Measurements from ENCODE around the gene RAPGEF4.

Gene RAPGEF4

GRCh38 chr2:173051463-173052215 is 316.0 kb downstream of the RAPGEF4 start:
- Histone ChIP-seq H3K4me1 (ENCODE audit: control insufficient read depth in 2 of 2, insufficient read depth in 2 of 2, low read length in 2 of 2) (peaks cover 0 to 12% of the 10 kb centered on the region in 2 donors), H3K9me3 (ENCODE audit: control insufficient read depth in 2 of 2, low read length in 2 of 2) (no peaks in the 10 kb centered on the region), H3K36me3 (ENCODE audit: control insufficient read depth in 2 of 2, insufficient read depth in 2 of 2, low read length in 2 of 2) (no peaks in the 10 kb centered on the region), H3K9ac (ENCODE audit: low read depth in 1 of 2, low read length in 2 of 2) (no peak overlapping the region), H3K27me3 (ENCODE audit: control insufficient read depth in 2 of 2, insufficient read depth in 2 of 2, low read length in 2 of 2) (no peaks in the 10 kb centered on the region), H3K4me3 (ENCODE audit: low read length in 2 of 2) (no peak overlapping the region), H3K27ac (ENCODE audit: low read depth in 2 of 2, low read length in 2 of 2) (no peak overlapping the region)

- Histone ChIP-seq H3K27ac (ENCODE audit: low read depth in 2 of 2, low read length in 2 of 2) (no peak overlapping the region), H3K36me3 (ENCODE audit: control insufficient read depth in 2 of 2, insufficient read depth in 2 of 2, low read length in 2 of 2) (no peaks in the 10 kb centered on the region), H3K4me3 (ENCODE audit: low read length in 2 of 2) (no peak overlapping the region), H3K9me3 (ENCODE audit: control insufficient read depth in 2 of 2, low read length in 2 of 2) (no peaks in the 10 kb centered on the region), H3K4me1 (ENCODE audit: control insufficient read depth in 2 of 2, insufficient read depth in 2 of 2, low read length in 2 of 2) (peaks cover 0 to 12% of the 10 kb centered on the region in 2 donors), H3K9ac (ENCODE audit: low read depth in 1 of 2, low read length in 2 of 2) (no peak overlapping the region), H3K27me3 (ENCODE audit: control insufficient read depth in 2 of 2, insufficient read depth in 2 of 2, low read length in 2 of 2) (no peaks in the 10 kb centered on the region)
Measured at GRCh38 chr2:173053043-173053699, 317.5 kb downstream of the RAPGEF4 start.

GRCh38 chr2:173054466-173054865 is 318.8 kb downstream of the RAPGEF4 start:
- Histone ChIP-seq H3K27ac (ENCODE audit: low read depth in 2 of 2, low read length in 2 of 2) (no peak overlapping the region), H3K9ac (ENCODE audit: low read depth in 1 of 2, low read length in 2 of 2) (no peak overlapping the region), H3K9me3 (ENCODE audit: control insufficient read depth in 2 of 2, low read length in 2 of 2) (no peaks in the 10 kb centered on the region), H3K36me3 (ENCODE audit: control insufficient read depth in 2 of 2, insufficient read depth in 2 of 2, low read length in 2 of 2) (no peaks in the 10 kb centered on the region), H3K4me3 (ENCODE audit: low read length in 2 of 2) (no peak overlapping the region), H3K4me1 (ENCODE audit: control insufficient read depth in 2 of 2, insufficient read depth in 2 of 2, low read length in 2 of 2) (peaks cover 0 to 8% of the 10 kb centered on the region in 2 donors), H3K27me3 (ENCODE audit: control insufficient read depth in 2 of 2, insufficient read depth in 2 of 2, low read length in 2 of 2) (no peaks in the 10 kb centered on the region)

GRCh38 chr2:173056705-173057364 is 321.2 kb downstream of the RAPGEF4 start:
- no peaks in the 10 kb centered on the region for H3K27me3 ChIP-seq (ENCODE audit: control insufficient read depth in 2 of 2, insufficient read depth in 2 of 2, low read length in 2 of 2)
- H3K36me3 ChIP-seq (ENCODE audit: control insufficient read depth in 2 of 2, insufficient read depth in 2 of 2, low read length in 2 of 2) = no peaks in the 10 kb centered on the region
- H3K9ac ChIP-seq (ENCODE audit: low read depth in 1 of 2, low read length in 2 of 2) = no peak overlapping the region
- no peak overlapping the region for H3K4me3 ChIP-seq (ENCODE audit: low read length in 2 of 2)
- no peaks in the 10 kb centered on the region for H3K4me1 ChIP-seq (ENCODE audit: control insufficient read depth in 2 of 2, insufficient read depth in 2 of 2, low read length in 2 of 2)
- no peak overlapping the region for H3K27ac ChIP-seq (ENCODE audit: low read depth in 2 of 2, low read length in 2 of 2)
- H3K9me3 ChIP-seq (ENCODE audit: control insufficient read depth in 2 of 2, low read length in 2 of 2) = no peaks in the 10 kb centered on the region

GRCh38 chr2:173058097-173058496 is 322.5 kb downstream of the RAPGEF4 start:
- Histone ChIP-seq H3K27ac (ENCODE audit: low read depth in 2 of 2, low read length in 2 of 2) (no peak overlapping the region), H3K9ac (ENCODE audit: low read depth in 1 of 2, low read length in 2 of 2) (no peak overlapping the region), H3K4me3 (ENCODE audit: low read length in 2 of 2) (no peak overlapping the region), H3K27me3 (ENCODE audit: control insufficient read depth in 2 of 2, insufficient read depth in 2 of 2, low read length in 2 of 2) (no peaks in the 10 kb centered on the region), H3K36me3 (ENCODE audit: control insufficient read depth in 2 of 2, insufficient read depth in 2 of 2, low read length in 2 of 2) (no peaks in the 10 kb centered on the region), H3K4me1 (ENCODE audit: control insufficient read depth in 2 of 2, insufficient read depth in 2 of 2, low read length in 2 of 2) (no peaks in the 10 kb centered on the region), H3K9me3 (ENCODE audit: control insufficient read depth in 2 of 2, low read length in 2 of 2) (no peaks in the 10 kb centered on the region)

GRCh38 chr2:173058673-173059072 is 323.0 kb downstream of the RAPGEF4 start:
- H3K9ac ChIP-seq (ENCODE audit: low read depth in 1 of 2, low read length in 2 of 2) = no peak overlapping the region
- no peaks in the 10 kb centered on the region for H3K4me1 ChIP-seq (ENCODE audit: control insufficient read depth in 2 of 2, insufficient read depth in 2 of 2, low read length in 2 of 2)
- H3K27me3 ChIP-seq (ENCODE audit: control insufficient read depth in 2 of 2, insufficient read depth in 2 of 2, low read length in 2 of 2) = no peaks in the 10 kb centered on the region
- H3K36me3 ChIP-seq (ENCODE audit: control insufficient read depth in 2 of 2, insufficient read depth in 2 of 2, low read length in 2 of 2) = no peaks in the 10 kb centered on the region
- no peak overlapping the region for H3K4me3 ChIP-seq (ENCODE audit: low read length in 2 of 2)
- H3K9me3 ChIP-seq (ENCODE audit: control insufficient read depth in 2 of 2, low read length in 2 of 2) = no peaks in the 10 kb centered on the region
- no peak overlapping the region for H3K27ac ChIP-seq (ENCODE audit: low read depth in 2 of 2, low read length in 2 of 2)

GRCh38 chr2:173059292-173059691 is 323.6 kb downstream of the RAPGEF4 start:
- no peak overlapping the region for H3K9ac ChIP-seq (ENCODE audit: low read depth in 1 of 2, low read length in 2 of 2)
- no peaks in the 10 kb centered on the region for H3K9me3 ChIP-seq (ENCODE audit: control insufficient read depth in 2 of 2, low read length in 2 of 2)
- H3K36me3 ChIP-seq (ENCODE audit: control insufficient read depth in 2 of 2, insufficient read depth in 2 of 2, low read length in 2 of 2) = no peaks in the 10 kb centered on the region
- no peaks in the 10 kb centered on the region for H3K4me1 ChIP-seq (ENCODE audit: control insufficient read depth in 2 of 2, insufficient read depth in 2 of 2, low read length in 2 of 2)
- no peak overlapping the region for H3K27ac ChIP-seq (ENCODE audit: low read depth in 2 of 2, low read length in 2 of 2)
- no peak overlapping the region for H3K4me3 ChIP-seq (ENCODE audit: low read length in 2 of 2)
- H3K27me3 ChIP-seq (ENCODE audit: control insufficient read depth in 2 of 2, insufficient read depth in 2 of 2, low read length in 2 of 2) = no peaks in the 10 kb centered on the region

GRCh38 chr2:173059971-173060461 is 324.4 kb downstream of the RAPGEF4 start:
- no peaks in the 10 kb centered on the region for H3K4me1 ChIP-seq (ENCODE audit: control insufficient read depth in 2 of 2, insufficient read depth in 2 of 2, low read length in 2 of 2)
- no peaks in the 10 kb centered on the region for H3K9me3 ChIP-seq (ENCODE audit: control insufficient read depth in 2 of 2, low read length in 2 of 2)
- no peak overlapping the region for H3K27ac ChIP-seq (ENCODE audit: low read depth in 2 of 2, low read length in 2 of 2)
- H3K36me3 ChIP-seq (ENCODE audit: control insufficient read depth in 2 of 2, insufficient read depth in 2 of 2, low read length in 2 of 2) = no peaks in the 10 kb centered on the region
- H3K27me3 ChIP-seq (ENCODE audit: control insufficient read depth in 2 of 2, insufficient read depth in 2 of 2, low read length in 2 of 2) = no peaks in the 10 kb centered on the region
- no peak overlapping the region for H3K9ac ChIP-seq (ENCODE audit: low read depth in 1 of 2, low read length in 2 of 2)
- H3K4me3 ChIP-seq (ENCODE audit: low read length in 2 of 2) = no peak overlapping the region

- Histone ChIP-seq H3K9me3 (ENCODE audit: control insufficient read depth in 2 of 2, low read length in 2 of 2) (no peaks in the 10 kb centered on the region), H3K4me3 (ENCODE audit: low read length in 2 of 2) (no peak overlapping the region), H3K4me1 (ENCODE audit: control insufficient read depth in 2 of 2, insufficient read depth in 2 of 2, low read length in 2 of 2) (no peaks in the 10 kb centered on the region), H3K9ac (ENCODE audit: low read depth in 1 of 2, low read length in 2 of 2) (no peak overlapping the region), H3K27ac (ENCODE audit: low read depth in 2 of 2, low read length in 2 of 2) (no peak overlapping the region), H3K36me3 (ENCODE audit: control insufficient read depth in 2 of 2, insufficient read depth in 2 of 2, low read length in 2 of 2) (no peaks in the 10 kb centered on the region), H3K27me3 (ENCODE audit: control insufficient read depth in 2 of 2, insufficient read depth in 2 of 2, low read length in 2 of 2) (no peaks in the 10 kb centered on the region)
Measured at GRCh38 chr2:173062801-173063200, 327.2 kb downstream of the RAPGEF4 start.

GRCh38 chr2:173064151-173064805 is 328.6 kb downstream of the RAPGEF4 start:
- Histone ChIP-seq H3K27me3 (ENCODE audit: control insufficient read depth in 2 of 2, insufficient read depth in 2 of 2, low read length in 2 of 2) (no peaks in the 10 kb centered on the region), H3K9ac (ENCODE audit: low read depth in 1 of 2, low read length in 2 of 2) (no peak overlapping the region), H3K4me1 (ENCODE audit: control insufficient read depth in 2 of 2, insufficient read depth in 2 of 2, low read length in 2 of 2) (no peaks in the 10 kb centered on the region), H3K9me3 (ENCODE audit: control insufficient read depth in 2 of 2, low read length in 2 of 2) (no peaks in the 10 kb centered on the region), H3K36me3 (ENCODE audit: control insufficient read depth in 2 of 2, insufficient read depth in 2 of 2, low read length in 2 of 2) (no peaks in the 10 kb centered on the region), H3K27ac (ENCODE audit: low read depth in 2 of 2, low read length in 2 of 2) (no peak overlapping the region), H3K4me3 (ENCODE audit: low read length in 2 of 2) (no peak overlapping the region)
